ENCODE results near the gene RASAL2. TPM values are rescaled to one million over a fixed set of nuclear protein-coding genes. Genes with fewer than 3 reads are reported as not detected.

The RASAL2 gene
- total and polyA plus RNA-seq, 2 experiments from 2014 or later: 16.0 to 42.2 TPM

DNA sequence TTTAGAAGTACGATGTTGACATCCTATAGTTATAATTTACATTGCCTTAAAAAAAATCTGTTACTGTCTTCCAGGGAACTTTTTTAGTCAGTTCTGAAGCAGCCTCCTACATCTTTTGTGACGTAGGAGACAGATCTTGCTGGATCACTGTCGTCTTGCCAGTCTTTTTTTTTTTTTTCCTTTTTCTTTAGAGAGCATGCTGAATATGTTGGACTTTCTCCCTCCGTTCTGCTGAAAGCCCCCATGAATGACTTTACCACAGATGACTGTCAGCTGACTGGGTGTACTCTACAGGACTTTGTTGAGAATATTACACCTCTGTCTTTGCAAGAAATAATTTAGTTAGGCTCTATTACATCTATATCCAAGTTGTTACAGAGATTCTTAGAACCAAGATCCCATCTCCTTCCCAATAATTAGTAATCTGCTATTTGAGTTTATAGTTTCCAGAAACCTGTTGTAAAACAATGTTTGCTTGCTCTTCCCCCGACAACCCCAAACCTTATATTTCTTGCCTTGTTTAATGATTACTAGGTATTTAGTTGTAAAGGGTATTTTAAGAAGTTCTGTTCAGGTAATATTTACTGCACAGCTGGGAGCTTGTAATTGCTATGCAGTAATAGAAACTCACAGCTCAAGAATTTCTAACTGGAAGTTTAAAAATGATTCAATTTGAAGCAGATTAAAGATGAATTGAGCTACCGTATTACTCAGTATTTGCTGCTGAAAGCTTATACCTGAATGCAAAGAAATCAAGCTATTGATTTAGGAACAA, 61.8 kb downstream of the RASAL2 start (continued):
- TF ChIP-seq, protein P1, sequence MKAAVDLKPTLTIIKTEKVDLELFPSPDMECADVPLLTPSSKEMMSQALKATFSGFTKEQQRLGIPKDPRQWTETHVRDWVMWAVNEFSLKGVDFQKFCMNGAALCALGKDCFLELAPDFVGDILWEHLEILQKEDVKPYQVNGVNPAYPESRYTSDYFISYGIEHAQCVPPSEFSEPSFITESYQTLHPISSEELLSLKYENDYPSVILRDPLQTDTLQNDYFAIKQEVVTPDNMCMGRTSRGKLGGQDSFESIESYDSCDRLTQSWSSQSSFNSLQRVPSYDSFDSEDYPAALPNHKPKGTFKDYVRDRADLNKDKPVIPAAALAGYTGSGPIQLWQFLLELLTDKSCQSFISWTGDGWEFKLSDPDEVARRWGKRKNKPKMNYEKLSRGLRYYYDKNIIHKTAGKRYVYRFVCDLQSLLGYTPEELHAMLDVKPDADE (IDR thresholded peaks at IDR 0.05): no peak
- no peak for TF ChIP-seq NANOG (IDR thresholded peaks at IDR 0.05; ENCODE audit: borderline replicate concordance)
- TF ChIP-seq EZH2 (IDR thresholded peaks at IDR 0.05; ENCODE audit: low read depth, unreplicated experiment): no peak
- TF ChIP-seq EZH2phosphoT487 (IDR thresholded peaks at IDR 0.05; ENCODE audit: unreplicated experiment): no peak
- TF ChIP-seq, protein P2, sequence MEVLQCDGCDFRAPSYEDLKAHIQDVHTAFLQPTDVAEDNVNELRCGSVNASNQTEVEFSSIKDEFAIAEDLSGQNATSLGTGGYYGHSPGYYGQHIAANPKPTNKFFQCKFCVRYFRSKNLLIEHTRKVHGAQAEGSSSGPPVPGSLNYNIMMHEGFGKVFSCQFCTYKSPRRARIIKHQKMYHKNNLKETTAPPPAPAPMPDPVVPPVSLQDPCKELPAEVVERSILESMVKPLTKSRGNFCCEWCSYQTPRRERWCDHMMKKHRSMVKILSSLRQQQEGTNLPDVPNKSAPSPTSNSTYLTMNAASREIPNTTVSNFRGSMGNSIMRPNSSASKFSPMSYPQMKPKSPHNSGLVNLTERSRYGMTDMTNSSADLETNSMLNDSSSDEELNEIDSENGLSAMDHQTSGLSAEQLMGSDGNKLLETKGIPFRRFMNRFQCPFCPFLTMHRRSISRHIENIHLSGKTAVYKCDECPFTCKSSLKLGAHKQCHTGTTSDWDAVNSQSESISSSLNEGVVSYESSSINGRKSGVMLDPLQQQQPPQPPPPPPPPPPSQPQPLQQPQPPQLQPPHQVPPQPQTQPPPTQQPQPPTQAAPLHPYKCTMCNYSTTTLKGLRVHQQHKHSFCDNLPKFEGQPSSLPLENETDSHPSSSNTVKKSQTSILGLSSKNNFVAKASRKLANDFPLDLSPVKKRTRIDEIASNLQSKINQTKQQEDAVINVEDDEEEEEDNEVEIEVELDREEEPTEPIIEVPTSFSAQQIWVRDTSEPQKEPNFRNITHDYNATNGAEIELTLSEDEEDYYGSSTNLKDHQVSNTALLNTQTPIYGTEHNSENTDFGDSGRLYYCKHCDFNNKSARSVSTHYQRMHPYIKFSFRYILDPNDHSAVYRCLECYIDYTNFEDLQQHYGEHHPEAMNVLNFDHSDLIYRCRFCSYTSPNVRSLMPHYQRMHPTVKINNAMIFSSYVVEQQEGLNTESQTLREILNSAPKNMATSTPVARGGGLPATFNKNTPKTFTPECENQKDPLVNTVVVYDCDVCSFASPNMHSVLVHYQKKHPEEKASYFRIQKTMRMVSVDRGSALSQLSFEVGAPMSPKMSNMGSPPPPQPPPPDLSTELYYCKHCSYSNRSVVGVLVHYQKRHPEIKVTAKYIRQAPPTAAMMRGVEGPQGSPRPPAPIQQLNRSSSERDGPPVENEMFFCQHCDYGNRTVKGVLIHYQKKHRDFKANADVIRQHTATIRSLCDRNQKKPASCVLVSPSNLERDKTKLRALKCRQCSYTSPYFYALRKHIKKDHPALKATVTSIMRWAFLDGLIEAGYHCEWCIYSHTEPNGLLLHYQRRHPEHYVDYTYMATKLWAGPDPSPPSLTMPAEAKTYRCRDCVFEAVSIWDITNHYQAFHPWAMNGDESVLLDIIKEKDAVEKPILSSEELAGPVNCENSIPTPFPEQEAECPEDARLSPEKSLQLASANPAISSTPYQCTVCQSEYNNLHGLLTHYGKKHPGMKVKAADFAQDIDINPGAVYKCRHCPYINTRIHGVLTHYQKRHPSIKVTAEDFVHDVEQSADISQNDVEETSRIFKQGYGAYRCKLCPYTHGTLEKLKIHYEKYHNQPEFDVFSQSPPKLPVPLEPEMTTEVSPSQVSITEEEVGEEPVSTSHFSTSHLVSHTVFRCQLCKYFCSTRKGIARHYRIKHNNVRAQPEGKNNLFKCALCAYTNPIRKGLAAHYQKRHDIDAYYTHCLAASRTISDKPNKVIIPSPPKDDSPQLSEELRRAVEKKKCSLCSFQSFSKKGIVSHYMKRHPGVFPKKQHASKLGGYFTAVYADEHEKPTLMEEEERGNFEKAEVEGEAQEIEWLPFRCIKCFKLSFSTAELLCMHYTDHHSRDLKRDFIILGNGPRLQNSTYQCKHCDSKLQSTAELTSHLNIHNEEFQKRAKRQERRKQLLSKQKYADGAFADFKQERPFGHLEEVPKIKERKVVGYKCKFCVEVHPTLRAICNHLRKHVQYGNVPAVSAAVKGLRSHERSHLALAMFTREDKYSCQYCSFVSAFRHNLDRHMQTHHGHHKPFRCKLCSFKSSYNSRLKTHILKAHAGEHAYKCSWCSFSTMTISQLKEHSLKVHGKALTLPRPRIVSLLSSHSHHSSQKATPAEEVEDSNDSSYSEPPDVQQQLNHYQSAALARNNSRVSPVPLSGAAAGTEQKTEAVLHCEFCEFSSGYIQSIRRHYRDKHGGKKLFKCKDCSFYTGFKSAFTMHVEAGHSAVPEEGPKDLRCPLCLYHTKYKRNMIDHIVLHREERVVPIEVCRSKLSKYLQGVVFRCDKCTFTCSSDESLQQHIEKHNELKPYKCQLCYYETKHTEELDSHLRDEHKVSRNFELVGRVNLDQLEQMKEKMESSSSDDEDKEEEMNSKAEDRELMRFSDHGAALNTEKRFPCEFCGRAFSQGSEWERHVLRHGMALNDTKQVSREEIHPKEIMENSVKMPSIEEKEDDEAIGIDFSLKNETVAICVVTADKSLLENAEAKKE (CRISPR knock-in tag; IDR thresholded peaks at IDR 0.05): no peak
- TF ChIP-seq STAT1 (IDR thresholded peaks at IDR 0.05; ENCODE audit: unreplicated experiment): no peak
- no peak for TF ChIP-seq CREB1 (CRISPR knock-in tag; IDR thresholded peaks at IDR 0.05; ENCODE audit: low read depth)
- no peak for TF ChIP-seq JUNB (IDR thresholded peaks at IDR 0.05; ENCODE audit: unreplicated experiment)

Data from GM23338 (cell line).